Measurements from ENCODE around the gene DNAJB11. TPM values are rescaled to one million over a fixed set of nuclear protein-coding genes. Genes with fewer than 3 reads are reported as not detected.

Gene DNAJB11
- total RNA-seq, 1 experiment from 2014 or later: 54.3 TPM

- TF ChIP-seq SRF (IDR thresholded peaks at IDR 0.05; ENCODE audit: low read depth): peak; percentile 94
These were observed at the start of gene DNAJB11 (continued) for GRCh38 chr3:186570096-186570940.

GRCh38 chr3:186520957-186521842 lies 49.3 kb upstream of the DNAJB11 start:
- Histone ChIP-seq H3K4me2 (ENCODE audit: low read length) (no peak overlapping the region), H3K9me3 (ENCODE audit: control insufficient read depth in 1 of 2, insufficient read depth in 1 of 2, low read depth in 1 of 2, low read length in 2 of 2) (no peaks in the 10 kb centered on the region), H2AFZ (ENCODE audit: low read depth, low read length, poor library complexity, severe bottlenecking) (no peak overlapping the region), H3K27me3 (ENCODE audit: insufficient read depth, low read length) (peaks cover 18% of the 10 kb centered on the region; the same call in 1 of the 2 replicates), H3K9me2 (ENCODE audit: insufficient read depth) (no peaks in the 10 kb centered on the region), H3K4me3 (replicated peaks in 1 of 2; ENCODE audit: low read depth in 1 of 2, low read length in 2 of 2) (no peak overlapping the region), H3K79me2 (ENCODE audit: insufficient read depth, low read length) (no peaks in the 10 kb centered on the region), H3K36me3 (ENCODE audit: control insufficient read depth in 1 of 2, insufficient read depth in 2 of 2, low read length in 2 of 2) (no peaks in the 10 kb centered on the region), H3K27ac (ENCODE audit: low read depth, low read length) (no peak overlapping the region), H4K20me1 (ENCODE audit: insufficient read depth) (no peaks in the 10 kb centered on the region), H3K4me1 (ENCODE audit: control insufficient read depth in 1 of 2, insufficient read depth in 2 of 2, low read length in 2 of 2) (no peaks in the 10 kb centered on the region), H3K9ac (ENCODE audit: low read length) (no peak overlapping the region)
- POLR2A ChIA-PET: no interaction called here
- BruUV-seq (replicated peaks): no TSS peak
- no peak for DNase-seq (ENCODE audit: low read depth, low spot score)
- RAD21 ChIA-PET (ENCODE audit: low non-redundant PET in 1 of 2, low total read pairs in 2 of 2, uncharacterized antibody in 2 of 2, unreplicated experiment in 2 of 2): no interaction called here
- CTCF ChIA-PET: no interaction called here
- ATAC-seq: no peak
- intact Hi-C loops (cut with micrococcal nuclease): no loop called here
- TF ChIP-seq ATF3 (IDR thresholded peaks at IDR 0.05) (no peak), ZBTB33 (IDR thresholded peaks at IDR 0.05; ENCODE audit: extremely low read depth, insufficient replicate concordance, low read length) (no peak), EGR1 (IDR thresholded peaks at IDR 0.05; ENCODE audit: low read depth) (no peak), REST (IDR thresholded peaks at IDR 0.05; ENCODE audit: low read depth) (no peak), ZFX (IDR thresholded peaks at IDR 0.05) (no peak), SIN3A (IDR thresholded peaks at IDR 0.05; ENCODE audit: low read depth) (no peak), ZNF274 (IDR thresholded peaks at IDR 0.05; ENCODE audit: low read depth, low read length) (no peak), SP1 (IDR thresholded peaks at IDR 0.05; ENCODE audit: low read depth) (no peak), MAX (IDR thresholded peaks at IDR 0.05) (no peak), FOSL1 (IDR thresholded peaks at IDR 0.05; ENCODE audit: low read depth) (no peak), YY1 (IDR thresholded peaks at IDR 0.05; ENCODE audit: extremely low read depth, insufficient replicate concordance, low read depth, low read length) (no peak), JUND (IDR thresholded peaks at IDR 0.05) (no peak), ELF1 (IDR thresholded peaks at IDR 0.05; ENCODE audit: borderline replicate concordance, low read depth) (no peak)

Measured in HCT116 (cell line).